Gastrocnemius medialis (tissue), 4 donors: ENCODE data around the gene EEF1B2. TPM values are rescaled to one million over a fixed set of nuclear protein-coding genes. Genes with fewer than 3 reads are reported as not detected.
"Not testable (repeated sequence)": the region's sequence is repeated elsewhere in the genome, so short reads cannot be mapped to it uniquely, and the experiment has no call there.

Source experiments
- ATAC-seq, 2 donors: fragments of 150-250 bp; one replicate each; pipeline ENCODE4 v1.9.1; 2016
- DNase-seq, 2 donors: peaks; one replicate each; pipeline ENCODE4 v3.0.0-alpha.2; 2019
- H3K27ac ChIP-seq, 4 donors: fragments of 200-600 bp; sonication (generic); 1 replicate in 1 of 4; 2 replicates in 3 of 4; pipeline ENCODE4 v1.5.1; 2016 to 2018; ENCODE audit warnings: mild to moderate bottlenecking in 2 of 4, moderate library complexity in 1 of 4
- H3K27me3 ChIP-seq, 3 donors: fragments of 200-600 bp; sonication (generic) in 2 of 3; 1 replicate in 1 of 3; 2 replicates in 2 of 3; pipeline versions ENCODE4 v1.5.1 to v1.6.0; 2016 to 2019; ENCODE audit warnings: mild to moderate bottlenecking in 1 of 3, moderate library complexity in 1 of 3
- H3K36me3 ChIP-seq, 2 donors: fragments of 200-600 bp; sonication (generic) in 1 of 2; one replicate each; pipeline ENCODE4 v1.5.1; 2017 to 2018
- H3K4me1 ChIP-seq, 2 donors: fragments of 200-600 bp; sonication (generic) in 1 of 2; one replicate each; pipeline ENCODE4 v1.5.1; 2016 to 2017; ENCODE audit warnings: mild to moderate bottlenecking in 2 of 2
- H3K4me3 ChIP-seq, 4 donors: fragments of 200-600 bp; sonication (generic) in 3 of 4; 1 replicate in 1 of 4; 2 replicates in 3 of 4; pipeline ENCODE4 v1.5.1; 2016 to 2019; ENCODE audit warnings: mild to moderate bottlenecking in 2 of 4
- H3K9me3 ChIP-seq, 3 donors: fragments of 200-600 bp; sonication (generic) in 2 of 3; 1 replicate in 1 of 3; 2 replicates in 2 of 3; pipeline ENCODE4 v1.5.1; 2016 to 2019
- POLR2A ChIP-seq, 2 donors: fragments of 450-650 bp; IDR thresholded peaks; one replicate each; pipeline ENCODE4 v1.6.1; 2017; ENCODE audit warnings: antibody characterized with exemption in 2 of 2, mild to moderate bottlenecking in 2 of 2, moderate library complexity in 2 of 2
- in situ Hi-C, 4 donors: fragments of 200-750 bp; cut with MboI; loops; one replicate each; pipeline versions ENCODE4 v1.15.0 to v1.8.0; 2017; ENCODE audit warnings: low sequenced_read_pairs in 4 of 4
- intact Hi-C: fragments of 100-400 bp; cut with DNase I; formaldehyde crosslinking; loops from one replicate; pipeline ENCODE4 v1.15.1; 2023; ENCODE audit warnings: low total_unique reads
- total RNA-seq, 4 donors: library from RNA; depleted of rRNA; stranded (reverse); fragments of >200 nt; gene quantifications; one replicate each; pipeline versions ENCODE4 v1.1.0 to v1.2.3, GENCODE V29; 2016
- TF ChIP-seq, protein P1 (sequence below), 5 experiments: fragments of 450-650 bp in 3 of 5; fragments of 200-600 bp in 2 of 5; sonication (generic) in 2 of 5; IDR thresholded peaks in 4 of 5; conservative IDR thresholded peaks in 1 of 5; 1 replicate in 4 of 5; 2 replicates in 1 of 5; pipeline ENCODE4 v1.5.1; 2016 to 2019; ENCODE audit warnings: antibody characterized with exemption in 5 of 5, mild to moderate bottlenecking in 3 of 5, moderate library complexity in 3 of 5

EEF1B2 gene
- total RNA-seq, 4 donors from 2014 or later = 370 to 590 (median 448) TPM

DNA sequence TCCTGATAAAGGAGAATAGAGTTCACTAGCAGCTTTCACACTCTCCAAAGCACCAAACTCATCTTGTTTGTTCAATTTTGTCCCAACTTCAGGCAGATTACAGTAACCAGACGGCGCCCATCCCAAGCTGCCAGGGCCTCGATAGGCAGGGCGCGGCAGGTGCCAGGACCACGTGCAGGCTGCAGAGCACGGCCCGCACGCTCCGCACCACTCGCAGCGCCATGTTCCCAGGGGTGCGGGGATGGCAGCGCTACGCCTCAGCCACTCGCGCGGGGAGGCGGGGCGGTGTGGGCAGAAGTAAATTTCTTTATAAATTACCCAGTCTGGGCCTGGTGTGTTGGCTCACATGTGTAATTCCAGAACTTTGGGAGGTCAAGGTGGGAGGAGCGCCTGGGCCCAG is 43.4 kb upstream of the EEF1B2 start:
- Histone ChIP-seq H3K4me3 (no peak overlapping the region), H3K36me3 (peaks cover 7 to 43% of the 10 kb centered on the region in 2 donors), H3K27me3 (no peaks in the 10 kb centered on the region), H3K4me1 (no peaks in the 10 kb centered on the region), H3K27ac (no peak overlapping the region), H3K9me3 (no peaks in the 10 kb centered on the region)
- ATAC-seq (no peak), DNase-seq (no peak)
- in situ Hi-C loops = no loop called here
- no peak for TF ChIP-seq POLR2A (IDR thresholded peaks at IDR 0.05)
- TF ChIP-seq, protein P1, sequence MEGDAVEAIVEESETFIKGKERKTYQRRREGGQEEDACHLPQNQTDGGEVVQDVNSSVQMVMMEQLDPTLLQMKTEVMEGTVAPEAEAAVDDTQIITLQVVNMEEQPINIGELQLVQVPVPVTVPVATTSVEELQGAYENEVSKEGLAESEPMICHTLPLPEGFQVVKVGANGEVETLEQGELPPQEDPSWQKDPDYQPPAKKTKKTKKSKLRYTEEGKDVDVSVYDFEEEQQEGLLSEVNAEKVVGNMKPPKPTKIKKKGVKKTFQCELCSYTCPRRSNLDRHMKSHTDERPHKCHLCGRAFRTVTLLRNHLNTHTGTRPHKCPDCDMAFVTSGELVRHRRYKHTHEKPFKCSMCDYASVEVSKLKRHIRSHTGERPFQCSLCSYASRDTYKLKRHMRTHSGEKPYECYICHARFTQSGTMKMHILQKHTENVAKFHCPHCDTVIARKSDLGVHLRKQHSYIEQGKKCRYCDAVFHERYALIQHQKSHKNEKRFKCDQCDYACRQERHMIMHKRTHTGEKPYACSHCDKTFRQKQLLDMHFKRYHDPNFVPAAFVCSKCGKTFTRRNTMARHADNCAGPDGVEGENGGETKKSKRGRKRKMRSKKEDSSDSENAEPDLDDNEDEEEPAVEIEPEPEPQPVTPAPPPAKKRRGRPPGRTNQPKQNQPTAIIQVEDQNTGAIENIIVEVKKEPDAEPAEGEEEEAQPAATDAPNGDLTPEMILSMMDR (IDR thresholded peaks at IDR 0.05 in 4 of 5, conservative IDR thresholded peaks at IDR 0.05 in 1 of 5) = no peak
- intact Hi-C loops = no loop called here

DNA sequence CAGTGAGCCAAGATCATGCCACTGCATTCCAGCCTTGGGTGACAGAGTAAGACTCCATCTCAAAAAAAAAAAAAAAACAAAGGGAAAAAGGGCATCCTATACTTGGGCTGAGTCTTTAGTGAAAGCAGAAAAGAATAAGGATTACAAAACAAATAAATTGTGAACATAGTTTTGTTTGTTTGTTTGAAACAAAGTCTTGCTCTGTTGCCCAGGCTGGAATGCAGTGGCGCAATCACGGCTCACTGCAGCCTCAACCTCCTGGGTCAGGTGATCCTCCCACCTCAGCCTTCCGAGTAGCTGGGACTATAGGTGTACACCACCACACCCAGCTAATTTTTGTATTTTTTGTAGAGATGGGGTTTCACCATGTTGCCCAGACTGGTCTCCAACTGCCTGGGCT is 37.1 kb upstream of the EEF1B2 start:
- intact Hi-C loops, DNase-seq, H3K4me3 ChIP-seq, in situ Hi-C loops, ATAC-seq, H3K27ac ChIP-seq, H3K27me3 ChIP-seq, H3K4me1 ChIP-seq, H3K9me3 ChIP-seq: not testable (repeated sequence)
- peaks cover 20 to 86% of the 10 kb centered on the region in 2 donors for H3K36me3 ChIP-seq

- no peak for TF ChIP-seq POLR2A (IDR thresholded peaks at IDR 0.05)
- TF ChIP-seq, protein P1 (IDR thresholded peaks at IDR 0.05 in 4 of 5, conservative IDR thresholded peaks at IDR 0.05 in 1 of 5) = no peak
- H3K36me3 ChIP-seq = peaks cover 18 to 94% of the 10 kb centered on the region in 2 donors
Observed at GRCh38 chr2:206125901-206126300, 33.8 kb upstream of the EEF1B2 start.

DNA sequence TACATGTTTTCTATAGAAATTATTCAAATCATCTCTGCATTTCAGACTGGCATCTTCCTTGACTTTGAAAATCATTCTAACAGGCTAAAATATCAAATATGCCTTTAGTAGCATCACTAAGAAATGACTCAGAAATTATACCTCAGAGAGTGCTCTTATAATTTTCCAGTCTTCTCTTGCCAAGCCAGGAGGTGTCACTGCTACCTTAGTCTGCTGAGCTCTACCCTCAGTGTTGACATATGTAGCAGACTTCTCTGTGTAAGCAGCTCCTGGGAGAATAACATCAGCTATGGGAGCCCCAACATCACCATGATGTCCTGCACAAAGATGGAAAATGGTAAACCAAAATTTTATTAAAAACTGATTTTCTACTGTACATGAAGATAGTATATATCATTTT is 32.0 kb upstream of the EEF1B2 start:
- ATAC-seq (no peak), DNase-seq (no peak)
- no peak overlapping the region for H3K4me3 ChIP-seq
- H3K9me3 ChIP-seq = no peaks in the 10 kb centered on the region
- H3K27me3 ChIP-seq = no peaks in the 10 kb centered on the region
- no peaks in the 10 kb centered on the region for H3K4me1 ChIP-seq
- intact Hi-C loops = no loop called here
- TF ChIP-seq POLR2A (IDR thresholded peaks at IDR 0.05) = no peak
- TF ChIP-seq, protein P1 (IDR thresholded peaks at IDR 0.05 in 4 of 5, conservative IDR thresholded peaks at IDR 0.05 in 1 of 5) = no peak
- no peak overlapping the region for H3K27ac ChIP-seq
- in situ Hi-C loops = no loop called here
- H3K36me3 ChIP-seq = peaks cover 18 to 94% of the 10 kb centered on the region in 2 donors

More at GRCh38 chr2:206125901-206126300, 33.8 kb upstream of the EEF1B2 start:
- Histone ChIP-seq H3K27me3 (no peaks in the 10 kb centered on the region), H3K4me1 (no peaks in the 10 kb centered on the region), H3K4me3 (no peak overlapping the region), H3K9me3 (no peaks in the 10 kb centered on the region), H3K27ac (no peak overlapping the region)
- no peak for DNase-seq
- intact Hi-C loops (no loop called here), in situ Hi-C loops (no loop called here)
- no peak for ATAC-seq

DNA sequence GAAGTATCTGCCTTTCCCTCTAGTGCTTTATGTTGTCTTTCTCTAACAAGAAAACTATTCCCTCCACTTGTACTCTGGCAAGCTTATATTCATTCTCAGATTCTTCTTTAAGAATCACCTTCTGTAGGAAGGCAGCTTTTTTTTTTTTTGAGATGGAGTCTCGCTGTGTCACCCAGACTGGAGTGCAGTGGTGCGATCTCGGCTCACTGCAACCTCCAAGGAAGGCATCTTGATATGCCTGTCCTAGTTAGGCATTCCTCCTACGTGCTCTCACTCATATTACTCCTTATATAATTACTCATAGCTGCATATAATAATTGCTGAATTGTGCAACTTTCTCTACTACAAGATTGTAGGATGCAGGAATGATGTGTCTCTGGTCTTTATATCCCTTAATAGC is 16.2 kb upstream of the EEF1B2 start:
- intact Hi-C loops (no loop called here), in situ Hi-C loops (loop anchor here in 1 of 4 donors (10.0 kb wide), 1 partner anchor 69 kb away; no protein-coding TSS in a partner anchor)
- ATAC-seq (no peak), DNase-seq (no peak)
- Histone ChIP-seq H3K4me1 (no peaks in the 10 kb centered on the region), H3K36me3 (peaks cover 4 to 100% of the 10 kb centered on the region in 2 donors), H3K4me3 (no peak overlapping the region), H3K27me3 (no peaks in the 10 kb centered on the region), H3K9me3 (no peaks in the 10 kb centered on the region), H3K27ac (no peak overlapping the region)
- no peak for TF ChIP-seq POLR2A (IDR thresholded peaks at IDR 0.05)
- TF ChIP-seq, protein P1 (IDR thresholded peaks at IDR 0.05 in 4 of 5, conservative IDR thresholded peaks at IDR 0.05 in 1 of 5) = no peak
